WTC11 (cell line): ENCODE measurements around the gene MAD2L1. TPM values are rescaled to one million over a fixed set of nuclear protein-coding genes. Genes with fewer than 3 reads are reported as not detected.

Experiments used
- AR ChIP-seq: fragments of 250-450 bp; sonication (Bioruptor Pico); IDR thresholded peaks from 2 replicates; pipeline ENCODE4 v1.9.0; 2021; ENCODE audit warnings: mild to moderate bottlenecking
- CDX4 ChIP-seq: fragments of 250-450 bp; sonication (Bioruptor Pico); IDR thresholded peaks from 2 replicates; pipeline ENCODE4 v1.9.0; 2021; ENCODE audit warnings: moderate library complexity, mild to moderate bottlenecking, inconsistent platforms, borderline replicate concordance
- E2F4 ChIP-seq: sonication (generic); formaldehyde crosslinking; IDR thresholded peaks from 2 replicates; pipeline ENCODE4 v1.8.1; 2022; ENCODE audit warnings: low read depth, mild to moderate bottlenecking, moderate library complexity, missing genetic modification reagents, borderline replicate concordance
- FOXK1 ChIP-seq: sonication (generic); formaldehyde crosslinking; IDR thresholded peaks from 2 replicates; pipeline ENCODE4 v1.8.0; 2022; ENCODE audit warnings: mild to moderate bottlenecking, moderate library complexity, missing genetic modification reagents
- FOXP1 ChIP-seq: sonication (generic); formaldehyde crosslinking; IDR thresholded peaks from 2 replicates; pipeline ENCODE4 v1.8.0; 2022; ENCODE audit warnings: missing genetic modification reagents, mild to moderate bottlenecking, moderate library complexity, borderline replicate concordance
- JUN ChIP-seq: sonication (generic); formaldehyde crosslinking; IDR thresholded peaks from 2 replicates; pipeline ENCODE4 v1.8.0; 2023; ENCODE audit warnings: mild to moderate bottlenecking, missing genetic modification reagents
- MLX ChIP-seq: sonication (generic); formaldehyde crosslinking; IDR thresholded peaks from 2 replicates; pipeline ENCODE4 v1.8.1; 2023; ENCODE audit warnings: mild to moderate bottlenecking, missing genetic modification reagents, moderate library complexity
- NFATC4 ChIP-seq: fragments of 250-450 bp; sonication (Bioruptor Pico); IDR thresholded peaks from 2 replicates; pipeline ENCODE4 v1.9.0; 2021; ENCODE audit warnings: mild to moderate bottlenecking
- SMAD3 ChIP-seq: sonication (generic); formaldehyde crosslinking; IDR thresholded peaks from 2 replicates; pipeline ENCODE4 v1.8.0; 2022; ENCODE audit warnings: missing genetic modification reagents, mild to moderate bottlenecking, borderline replicate concordance
- SP1 ChIP-seq: sonication (generic); formaldehyde crosslinking; conservative IDR thresholded peaks from 2 replicates; pipeline ENCODE4 v1.8.1; 2022; ENCODE audit warnings: missing genetic modification reagents
- TP53 ChIP-seq: sonication (generic); formaldehyde crosslinking; IDR thresholded peaks from 2 replicates; pipeline ENCODE4 v1.8.1; 2023; ENCODE audit warnings: mild to moderate bottlenecking, missing genetic modification reagents
- ZBTB21 ChIP-seq: sonication (generic); formaldehyde crosslinking; IDR thresholded peaks from 2 replicates; pipeline ENCODE4 v1.8.1; 2023; ENCODE audit warnings: mild to moderate bottlenecking, missing genetic modification reagents, borderline replicate concordance
- ZNF219 ChIP-seq: sonication (generic); formaldehyde crosslinking; IDR thresholded peaks from 2 replicates; pipeline ENCODE4 v1.8.0; 2023; ENCODE audit warnings: missing genetic modification reagents, mild to moderate bottlenecking, borderline replicate concordance
- ZNF281 ChIP-seq: sonication (generic); formaldehyde crosslinking; IDR thresholded peaks from 2 replicates; pipeline ENCODE4 v1.8.0; 2023; ENCODE audit warnings: mild to moderate bottlenecking, missing genetic modification reagents
- ZNF416 ChIP-seq: fragments of 250-450 bp; sonication (Bioruptor Pico); IDR thresholded peaks from 2 replicates; pipeline ENCODE4 v1.9.0; 2021; ENCODE audit warnings: mild to moderate bottlenecking, inconsistent platforms
- ZNF423 ChIP-seq: fragments of 250-450 bp; sonication (Bioruptor Pico); IDR thresholded peaks from 2 replicates; pipeline ENCODE4 v2.1.2; 2022; ENCODE audit warnings: mild to moderate bottlenecking, moderate library complexity
- ZNF425 ChIP-seq: fragments of 250-450 bp; sonication (Bioruptor Pico); conservative IDR thresholded peaks from 2 replicates; pipeline ENCODE4 v1.9.0; 2021; ENCODE audit warnings: mild to moderate bottlenecking
- total RNA-seq: library from RNA; stranded (reverse); gene quantifications from 3 replicates; pipeline ENCODE4 v1.2.3, GENCODE V29; 2021
- TF ChIP-seq, protein P1 (sequence below): sonication (generic); formaldehyde crosslinking; IDR thresholded peaks from 2 replicates; pipeline ENCODE4 v1.8.0; 2023; ENCODE audit warnings: missing genetic modification reagents
- TF ChIP-seq, protein P2 (sequence below): sonication (generic); formaldehyde crosslinking; IDR thresholded peaks from 2 replicates; pipeline ENCODE4 v1.8.0; 2022; ENCODE audit warnings: mild to moderate bottlenecking, missing genetic modification reagents
- TF ChIP-seq, protein P3 (sequence below): sonication (generic); formaldehyde crosslinking; IDR thresholded peaks from 2 replicates; pipeline ENCODE4 v1.8.0; 2023; ENCODE audit warnings: missing genetic modification reagents, mild to moderate bottlenecking, borderline replicate concordance

Gene MAD2L1
- total RNA-seq, 1 experiment from 2014 or later, result 81.2 TPM

DNA sequence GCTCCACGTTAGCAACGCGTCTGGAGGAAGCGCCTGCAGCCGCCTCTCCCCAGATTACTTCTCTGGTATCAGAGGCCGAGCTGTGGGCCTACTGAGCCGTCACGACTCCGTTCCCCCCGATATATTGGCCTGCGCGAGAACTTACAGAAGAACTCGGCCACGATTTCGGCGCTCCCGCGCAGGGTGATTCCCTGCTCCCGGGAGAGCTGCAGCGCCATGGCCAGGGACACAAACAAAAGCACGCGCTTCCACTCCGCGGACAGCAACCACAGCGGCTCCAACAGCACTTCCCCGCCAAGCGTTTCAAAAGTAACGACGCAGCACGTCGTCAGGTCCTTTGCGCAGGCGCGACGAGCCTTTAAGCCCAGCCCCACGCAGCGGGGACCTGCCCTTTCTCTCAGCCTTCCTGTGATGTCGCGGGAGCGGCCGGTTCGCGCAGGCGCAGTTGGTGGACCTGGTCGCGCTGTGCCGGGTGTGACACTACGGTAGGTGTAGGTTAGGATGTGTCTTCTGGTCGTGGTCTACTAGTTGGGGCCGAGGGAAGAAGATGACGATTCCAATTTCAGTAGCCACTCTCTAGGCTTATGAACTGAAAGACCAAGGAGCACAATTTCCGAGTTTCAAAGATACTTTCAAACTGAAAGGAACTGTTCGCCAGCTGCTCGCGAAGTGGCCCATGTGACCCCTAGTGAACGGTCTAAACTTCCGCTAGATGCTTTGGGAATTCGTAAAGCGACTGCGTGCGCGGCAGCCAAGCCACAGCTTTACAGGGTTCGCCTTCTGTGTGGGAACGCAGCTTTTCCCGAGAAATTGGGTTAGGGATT is at the start of gene MAD2L1 (continued):
- TF ChIP-seq, protein P1, sequence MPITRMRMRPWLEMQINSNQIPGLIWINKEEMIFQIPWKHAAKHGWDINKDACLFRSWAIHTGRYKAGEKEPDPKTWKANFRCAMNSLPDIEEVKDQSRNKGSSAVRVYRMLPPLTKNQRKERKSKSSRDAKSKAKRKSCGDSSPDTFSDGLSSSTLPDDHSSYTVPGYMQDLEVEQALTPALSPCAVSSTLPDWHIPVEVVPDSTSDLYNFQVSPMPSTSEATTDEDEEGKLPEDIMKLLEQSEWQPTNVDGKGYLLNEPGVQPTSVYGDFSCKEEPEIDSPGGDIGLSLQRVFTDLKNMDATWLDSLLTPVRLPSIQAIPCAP (CRISPR knock-in tag), result peak; percentile 74; the same call in 1 of the 2 replicates
- peak; percentile 65; the same call in 1 of the 2 replicates for TF ChIP-seq SMAD3 (CRISPR knock-in tag)
- peak; percentile 41; the same call in 1 of the 2 replicates for TF ChIP-seq ZNF416 (CRISPR knock-in tag)
- peak; percentile 70; the same call in 1 of the 2 replicates for TF ChIP-seq FOXK1 (CRISPR knock-in tag)
- 0 out of 2 replicates have a peak, but pooled peaks have one; percentile 7 for TF ChIP-seq ZNF219 (CRISPR knock-in tag)
- 0 out of 2 replicates have a peak, but pooled peaks have one; percentile 36 for TF ChIP-seq SP1 (CRISPR knock-in tag)
- TF ChIP-seq ZNF423, result no peak
- TF ChIP-seq, protein P2, sequence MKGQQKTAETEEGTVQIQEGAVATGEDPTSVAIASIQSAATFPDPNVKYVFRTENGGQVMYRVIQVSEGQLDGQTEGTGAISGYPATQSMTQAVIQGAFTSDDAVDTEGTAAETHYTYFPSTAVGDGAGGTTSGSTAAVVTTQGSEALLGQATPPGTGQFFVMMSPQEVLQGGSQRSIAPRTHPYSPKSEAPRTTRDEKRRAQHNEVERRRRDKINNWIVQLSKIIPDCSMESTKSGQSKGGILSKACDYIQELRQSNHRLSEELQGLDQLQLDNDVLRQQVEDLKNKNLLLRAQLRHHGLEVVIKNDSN (CRISPR knock-in tag), result peak; percentile 88
- TF ChIP-seq ZNF281 (CRISPR knock-in tag), result no peak
- no peak for TF ChIP-seq NFATC4 (CRISPR knock-in tag)
- TF ChIP-seq JUN (CRISPR knock-in tag), result no peak
- TF ChIP-seq ZNF425 (CRISPR knock-in tag), result no peak
- TF ChIP-seq MLX, result no peak
- TF ChIP-seq E2F4 (CRISPR knock-in tag), result peak; percentile 99
- no peak for TF ChIP-seq AR (CRISPR knock-in tag)
- TF ChIP-seq TP53, result no peak
- no peak for TF ChIP-seq CDX4 (CRISPR knock-in tag)
- TF ChIP-seq, protein P3, sequence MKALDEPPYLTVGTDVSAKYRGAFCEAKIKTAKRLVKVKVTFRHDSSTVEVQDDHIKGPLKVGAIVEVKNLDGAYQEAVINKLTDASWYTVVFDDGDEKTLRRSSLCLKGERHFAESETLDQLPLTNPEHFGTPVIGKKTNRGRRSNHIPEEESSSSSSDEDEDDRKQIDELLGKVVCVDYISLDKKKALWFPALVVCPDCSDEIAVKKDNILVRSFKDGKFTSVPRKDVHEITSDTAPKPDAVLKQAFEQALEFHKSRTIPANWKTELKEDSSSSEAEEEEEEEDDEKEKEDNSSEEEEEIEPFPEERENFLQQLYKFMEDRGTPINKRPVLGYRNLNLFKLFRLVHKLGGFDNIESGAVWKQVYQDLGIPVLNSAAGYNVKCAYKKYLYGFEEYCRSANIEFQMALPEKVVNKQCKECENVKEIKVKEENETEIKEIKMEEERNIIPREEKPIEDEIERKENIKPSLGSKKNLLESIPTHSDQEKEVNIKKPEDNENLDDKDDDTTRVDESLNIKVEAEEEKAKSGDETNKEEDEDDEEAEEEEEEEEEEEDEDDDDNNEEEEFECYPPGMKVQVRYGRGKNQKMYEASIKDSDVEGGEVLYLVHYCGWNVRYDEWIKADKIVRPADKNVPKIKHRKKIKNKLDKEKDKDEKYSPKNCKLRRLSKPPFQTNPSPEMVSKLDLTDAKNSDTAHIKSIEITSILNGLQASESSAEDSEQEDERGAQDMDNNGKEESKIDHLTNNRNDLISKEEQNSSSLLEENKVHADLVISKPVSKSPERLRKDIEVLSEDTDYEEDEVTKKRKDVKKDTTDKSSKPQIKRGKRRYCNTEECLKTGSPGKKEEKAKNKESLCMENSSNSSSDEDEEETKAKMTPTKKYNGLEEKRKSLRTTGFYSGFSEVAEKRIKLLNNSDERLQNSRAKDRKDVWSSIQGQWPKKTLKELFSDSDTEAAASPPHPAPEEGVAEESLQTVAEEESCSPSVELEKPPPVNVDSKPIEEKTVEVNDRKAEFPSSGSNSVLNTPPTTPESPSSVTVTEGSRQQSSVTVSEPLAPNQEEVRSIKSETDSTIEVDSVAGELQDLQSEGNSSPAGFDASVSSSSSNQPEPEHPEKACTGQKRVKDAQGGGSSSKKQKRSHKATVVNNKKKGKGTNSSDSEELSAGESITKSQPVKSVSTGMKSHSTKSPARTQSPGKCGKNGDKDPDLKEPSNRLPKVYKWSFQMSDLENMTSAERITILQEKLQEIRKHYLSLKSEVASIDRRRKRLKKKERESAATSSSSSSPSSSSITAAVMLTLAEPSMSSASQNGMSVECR (CRISPR knock-in tag), result no peak; the same call in 1 of the 2 replicates
- peak; percentile 81 for TF ChIP-seq FOXP1 (CRISPR knock-in tag)
- peak; percentile 71; the same call in 1 of the 2 replicates for TF ChIP-seq ZBTB21 (CRISPR knock-in tag)
